Measurements from ENCODE around the gene RAB11FIP3. TPM values are rescaled to one million over a fixed set of nuclear protein-coding genes. Genes with fewer than 3 reads are reported as not detected.

Gene RAB11FIP3
- total and polyA plus RNA-seq, 2 of the 13 experiments (the other 11 are each of a cell fraction or from before 2014, with no cell fraction given) = 34.3 to 57.6 TPM

- Histone ChIP-seq H3K36me3 (replicated peaks in 1 of 2; ENCODE audit: control insufficient read depth in 1 of 2, insufficient read depth in 2 of 2, low read length in 2 of 2) (no peaks in the 10 kb centered on the region), H3K79me2 (ENCODE audit: insufficient read depth, low read length) (peaks cover 16% of the 10 kb centered on the region), H3K4me1 (ENCODE audit: insufficient read depth, low read length) (peaks cover 38% of the 10 kb centered on the region), H3K4me2 (ENCODE audit: low read depth, low read length) (peak overlapping the region; percentile 99), H3K27me3 (ENCODE audit: control insufficient read depth in 1 of 2, insufficient read depth in 2 of 2, low read length in 2 of 2) (no peaks in the 10 kb centered on the region), H3K9me3 (ENCODE audit: low read length) (no peaks in the 10 kb centered on the region), H3K4me3 (replicated peaks in 1 of 3; ENCODE audit: insufficient read depth in 1 of 3, low read depth in 2 of 3, low read length in 3 of 3) (peak overlapping the region in 2 of 3 experiments; percentile 4 to 32; a peak in 2 of 6 replicates), H2AFZ (ENCODE audit: low read length) (no peak overlapping the region), H4K20me1 (ENCODE audit: insufficient read depth, low read length) (no peaks in the 10 kb centered on the region), H3K27ac (ENCODE audit: extremely low read length, insufficient read depth, low read length) (peak overlapping the region; percentile 21), H3K9ac (ENCODE audit: insufficient read depth, low read depth, low read length) (no peak overlapping the region)
- ChIA-PET POLR2A (interaction anchor here (1.4 to 5.9 kb wide), 2 partner anchors 13 to 15 kb away, joined by 3 to 27 read pairs; partner anchors contain the start of gene MRPL28), CTCF (ENCODE audit: low intra/inter-chr PET ratio, low total read pairs) (no interaction called here)
- in situ Hi-C loops (cut with HindIII; ENCODE audit: extremely low pct_ligation_motif_present, low pct_unique_long_range_greater_than_20kb) (no loop called here), intact Hi-C loops (cut with micrococcal nuclease; ENCODE audit: unreplicated experiment) (no loop called here)
- FAIRE-seq (no peak), ATAC-seq (no peak), DNase-seq (ENCODE audit: low spot score) (no peak)
- WGBS (ENCODE audit: low lambda C conversion rate) = 67% methylated on average over 28 of the region's 33 CpGs
- BruUV-seq (replicated peaks) = no TSS peak
- peak; percentile 93 for TF ChIP-seq ZBTB38 (CRISPR knock-in tag; IDR thresholded peaks at IDR 0.05)
- 0 out of 2 replicates have a peak, but pooled peaks have one; percentile 24 for TF ChIP-seq ARID5B (CRISPR knock-in tag; IDR thresholded peaks at IDR 0.05)
- peak; percentile 37; the same call in 1 of the 2 replicates for TF ChIP-seq HDAC1 (CRISPR knock-in tag; IDR thresholded peaks at IDR 0.05)
- TF ChIP-seq ETV5 (CRISPR knock-in tag; IDR thresholded peaks at IDR 0.05; ENCODE audit: borderline replicate concordance) = peak; percentile 44
- peak; percentile 35; the same call in 1 of the 2 replicates for TF ChIP-seq ZBTB4 (CRISPR knock-in tag; IDR thresholded peaks at IDR 0.05; ENCODE audit: borderline replicate concordance)
- TF ChIP-seq AKNA (CRISPR knock-in tag; IDR thresholded peaks at IDR 0.05; ENCODE audit: borderline replicate concordance) = no peak
- no peak for TF ChIP-seq ZNF75D (CRISPR knock-in tag; IDR thresholded peaks at IDR 0.05; ENCODE audit: borderline replicate concordance)
Measured at GRCh38 chr16:383326-384051, 42.0 kb upstream of the RAB11FIP3 start.
